ENCODE results near the gene ADAM10. TPM values are rescaled to one million over a fixed set of nuclear protein-coding genes. Genes with fewer than 3 reads are reported as not detected.

The ADAM10 gene
- total RNA-seq, 1 experiment from 2014 or later: 133 TPM

- no peak for ATAC-seq
Observed at GRCh38 chr15:58649175-58649574, 100.3 kb downstream of the ADAM10 start.

GRCh38 chr15:58643996-58644395 is 105.5 kb downstream of the ADAM10 start:
- H3K36me3 Mint-ChIP-seq: peaks cover 18% of the 10 kb centered on the region
- H3K27me3 Mint-ChIP-seq (ENCODE audit: low read depth): no peaks in the 10 kb centered on the region
- H3K4me3 Mint-ChIP-seq: no peak overlapping the region
- H3K9me3 Mint-ChIP-seq: no peaks in the 10 kb centered on the region
- no peak for ATAC-seq
- no peak overlapping the region for H3K27ac Mint-ChIP-seq
- H3K4me1 Mint-ChIP-seq: 0 out of 2 replicates have a peak, but pooled peaks cover 7% of the 10 kb centered on the region
- CTCF ChIA-PET: no interaction called here
- POLR2A ChIA-PET: no interaction called here
- TF ChIP-seq ARID4B (CRISPR knock-in tag; IDR thresholded peaks at IDR 0.05; ENCODE audit: borderline replicate concordance) (no peak), ZBTB21 (CRISPR knock-in tag; IDR thresholded peaks at IDR 0.05; ENCODE audit: borderline replicate concordance) (no peak), ERG (CRISPR knock-in tag; IDR thresholded peaks at IDR 0.05) (no peak), MLX (CRISPR knock-in tag; IDR thresholded peaks at IDR 0.05) (no peak), ZNF425 (CRISPR knock-in tag; conservative IDR thresholded peaks at IDR 0.05) (no peak), STAT6 (CRISPR knock-in tag; conservative IDR thresholded peaks at IDR 0.05; ENCODE audit: low read depth) (no peak), HMGXB4 (CRISPR knock-in tag; IDR thresholded peaks at IDR 0.05) (no peak), MAX (CRISPR knock-in tag; IDR thresholded peaks at IDR 0.05) (no peak), SMAD3 (CRISPR knock-in tag; IDR thresholded peaks at IDR 0.05; ENCODE audit: borderline replicate concordance) (no peak)
- DNase-seq (ENCODE audit: low spot score): no peak

More at GRCh38 chr15:58649175-58649574, 100.3 kb downstream of the ADAM10 start:
- TF ChIP-seq GTF2I (CRISPR knock-in tag; conservative IDR thresholded peaks at IDR 0.05) (no peak), ZBTB43 (CRISPR knock-in tag; IDR thresholded peaks at IDR 0.05) (no peak), SOX15 (CRISPR knock-in tag; IDR thresholded peaks at IDR 0.05) (no peak), FOXP1 (CRISPR knock-in tag; IDR thresholded peaks at IDR 0.05; ENCODE audit: borderline replicate concordance) (no peak), ZNF219 (CRISPR knock-in tag; IDR thresholded peaks at IDR 0.05; ENCODE audit: borderline replicate concordance) (no peak), NR2C2 (CRISPR knock-in tag; IDR thresholded peaks at IDR 0.05) (no peak)
- CTCF ChIA-PET: no interaction called here
- no peaks in the 10 kb centered on the region for H3K27me3 Mint-ChIP-seq (ENCODE audit: low read depth)
- H3K4me1 Mint-ChIP-seq: peaks cover 7% of the 10 kb centered on the region
- DNase-seq (ENCODE audit: low spot score): no peak
- POLR2A ChIA-PET: no interaction called here
- H3K9me3 Mint-ChIP-seq: no peaks in the 10 kb centered on the region
- no peak overlapping the region for H3K4me3 Mint-ChIP-seq
- no peak overlapping the region for H3K27ac Mint-ChIP-seq
- no peaks in the 10 kb centered on the region for H3K36me3 Mint-ChIP-seq
